GM18868 (cell line): ENCODE measurements around the gene SKIDA1.

Experiments used
- ATAC-seq: cut with Tn5 transposase; IDR thresholded peaks from one replicate; pipeline ENCODE4 v1.9.1; 2021; ENCODE audit warnings: mild to moderate bottlenecking, moderate library complexity; ENCODE audit not compliant: unreplicated experiment

SKIDA1 gene

GRCh38 chr10:21502348-21502740 lies 23.1 kb downstream of the SKIDA1 start:
- ATAC-seq: no peak

GRCh38 chr10:21501731-21502347 lies 23.6 kb downstream of the SKIDA1 start:
- ATAC-seq: no peak

- no peak for ATAC-seq
Observed at GRCh38 chr10:21501091-21501490, 24.4 kb downstream of the SKIDA1 start.

GRCh38 chr10:21500578-21500910 lies 24.9 kb downstream of the SKIDA1 start:
- no peak for ATAC-seq

- no peak for ATAC-seq
Observed at GRCh38 chr10:21499701-21500577, 25.5 kb downstream of the SKIDA1 start.

GRCh38 chr10:21498986-21499385 lies 26.5 kb downstream of the SKIDA1 start:
- ATAC-seq: no peak

- no peak for ATAC-seq
Observed at GRCh38 chr10:21498377-21498776, 27.1 kb downstream of the SKIDA1 start.

- ATAC-seq: no peak
Observed at GRCh38 chr10:21497177-21497807, 28.2 kb downstream of the SKIDA1 start.

- peak; percentile 52 for ATAC-seq
Observed at GRCh38 chr10:21496343-21497176, 28.9 kb downstream of the SKIDA1 start.

GRCh38 chr10:21495752-21496342 lies 29.6 kb downstream of the SKIDA1 start:
- peak; percentile 74 for ATAC-seq

GRCh38 chr10:21495002-21495751 lies 30.3 kb downstream of the SKIDA1 start:
- no peak for ATAC-seq

GRCh38 chr10:21494191-21495001 lies 31.1 kb downstream of the SKIDA1 start:
- ATAC-seq: peak; percentile 29

- no peak for ATAC-seq
Observed at GRCh38 chr10:21493784-21494183, 31.7 kb downstream of the SKIDA1 start.

- no peak for ATAC-seq
Observed at GRCh38 chr10:21492421-21492820, 33.1 kb downstream of the SKIDA1 start.

- no peak for ATAC-seq
Observed at GRCh38 chr10:21490711-21491105, 34.8 kb downstream of the SKIDA1 start.

- ATAC-seq: no peak
Observed at GRCh38 chr10:21490028-21490710, 35.3 kb downstream of the SKIDA1 start.

- no peak for ATAC-seq
Observed at GRCh38 chr10:21488957-21489446, 36.5 kb downstream of the SKIDA1 start.

- ATAC-seq: no peak
Observed at GRCh38 chr10:21488246-21488956, 37.1 kb downstream of the SKIDA1 start.
